Measurements from ENCODE around the gene TRIM63.

The TRIM63 gene

GRCh38 chr1:26084091-26084561 is 16.7 kb upstream of the TRIM63 start:
- H3K9me3 ChIP-seq (ENCODE audit: insufficient read depth, low read length) = no peaks in the 10 kb centered on the region
- no peaks in the 10 kb centered on the region for H3K36me3 ChIP-seq (ENCODE audit: insufficient read depth, insufficient read length, low read length)
- H3K4me3 ChIP-seq (ENCODE audit: insufficient read length, low read depth) = no peak overlapping the region
- no peak overlapping the region for H3K9ac ChIP-seq (ENCODE audit: insufficient read length, low read depth)
- DNase-seq (ENCODE audit: low read depth, low spot score) = no peak
- peaks cover 3% of the 10 kb centered on the region for H3K4me1 ChIP-seq (ENCODE audit: insufficient read depth, insufficient read length)
- peaks cover 5% of the 10 kb centered on the region for H3K27me3 ChIP-seq (ENCODE audit: insufficient read depth, insufficient read length)
- no peak for TF ChIP-seq SUZ12 (IDR thresholded peaks at IDR 0.05; ENCODE audit: extremely low read depth, insufficient read depth, insufficient read length)
- TF ChIP-seq YY1 (IDR thresholded peaks at IDR 0.05; ENCODE audit: insufficient read depth, insufficient read length) = no peak
- TF ChIP-seq ZNF274 (IDR thresholded peaks at IDR 0.05; ENCODE audit: low read depth, low read length) = no peak

- TF ChIP-seq YY1 (IDR thresholded peaks at IDR 0.05; ENCODE audit: insufficient read depth, insufficient read length) (no peak), SUZ12 (IDR thresholded peaks at IDR 0.05; ENCODE audit: extremely low read depth, insufficient read depth, insufficient read length) (no peak), ZNF274 (IDR thresholded peaks at IDR 0.05; ENCODE audit: low read depth, low read length) (no peak)
- Histone ChIP-seq H3K4me1 (ENCODE audit: insufficient read depth, insufficient read length) (peaks cover 3% of the 10 kb centered on the region), H3K9me3 (ENCODE audit: insufficient read depth, low read length) (no peaks in the 10 kb centered on the region), H3K4me3 (ENCODE audit: insufficient read length, low read depth) (no peak overlapping the region), H3K27me3 (ENCODE audit: insufficient read depth, insufficient read length) (peaks cover 5% of the 10 kb centered on the region), H3K9ac (ENCODE audit: insufficient read length, low read depth) (no peak overlapping the region), H3K36me3 (ENCODE audit: insufficient read depth, insufficient read length, low read length) (no peaks in the 10 kb centered on the region)
- no peak for DNase-seq (ENCODE audit: low read depth, low spot score)
Measured at GRCh38 chr1:26083208-26083607, 15.8 kb upstream of the TRIM63 start.

DNA sequence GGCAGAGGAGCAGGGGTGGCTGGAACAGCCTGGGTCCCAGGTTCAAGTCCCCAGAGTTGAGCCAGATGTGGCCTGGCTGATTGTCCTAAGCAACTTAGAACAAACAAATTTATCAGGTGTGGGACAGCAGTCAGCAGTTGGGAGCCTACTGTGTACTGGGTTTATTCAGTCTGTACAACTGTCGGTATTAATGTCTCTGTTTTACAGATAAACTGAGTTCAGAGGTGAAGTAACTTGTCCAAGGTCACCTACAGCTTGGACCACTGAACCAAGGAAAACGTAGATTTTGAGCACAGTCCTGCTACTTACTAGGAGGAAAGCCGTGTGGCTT is 14.6 kb upstream of the TRIM63 start:
- H3K9me3 ChIP-seq (ENCODE audit: insufficient read depth, low read length) = no peaks in the 10 kb centered on the region
- no peak overlapping the region for H3K9ac ChIP-seq (ENCODE audit: insufficient read length, low read depth)
- no peaks in the 10 kb centered on the region for H3K36me3 ChIP-seq (ENCODE audit: insufficient read depth, insufficient read length, low read length)
- peaks cover 5% of the 10 kb centered on the region for H3K27me3 ChIP-seq (ENCODE audit: insufficient read depth, insufficient read length)
- no peak overlapping the region for H3K4me3 ChIP-seq (ENCODE audit: insufficient read length, low read depth)
- H3K4me1 ChIP-seq (ENCODE audit: insufficient read depth, insufficient read length) = peaks cover 3% of the 10 kb centered on the region
- DNase-seq (ENCODE audit: low read depth, low spot score) = no peak
- TF ChIP-seq ZNF274 (IDR thresholded peaks at IDR 0.05; ENCODE audit: low read depth, low read length) (no peak), YY1 (IDR thresholded peaks at IDR 0.05; ENCODE audit: insufficient read depth, insufficient read length) (no peak), SUZ12 (IDR thresholded peaks at IDR 0.05; ENCODE audit: extremely low read depth, insufficient read depth, insufficient read length) (no peak)

DNA sequence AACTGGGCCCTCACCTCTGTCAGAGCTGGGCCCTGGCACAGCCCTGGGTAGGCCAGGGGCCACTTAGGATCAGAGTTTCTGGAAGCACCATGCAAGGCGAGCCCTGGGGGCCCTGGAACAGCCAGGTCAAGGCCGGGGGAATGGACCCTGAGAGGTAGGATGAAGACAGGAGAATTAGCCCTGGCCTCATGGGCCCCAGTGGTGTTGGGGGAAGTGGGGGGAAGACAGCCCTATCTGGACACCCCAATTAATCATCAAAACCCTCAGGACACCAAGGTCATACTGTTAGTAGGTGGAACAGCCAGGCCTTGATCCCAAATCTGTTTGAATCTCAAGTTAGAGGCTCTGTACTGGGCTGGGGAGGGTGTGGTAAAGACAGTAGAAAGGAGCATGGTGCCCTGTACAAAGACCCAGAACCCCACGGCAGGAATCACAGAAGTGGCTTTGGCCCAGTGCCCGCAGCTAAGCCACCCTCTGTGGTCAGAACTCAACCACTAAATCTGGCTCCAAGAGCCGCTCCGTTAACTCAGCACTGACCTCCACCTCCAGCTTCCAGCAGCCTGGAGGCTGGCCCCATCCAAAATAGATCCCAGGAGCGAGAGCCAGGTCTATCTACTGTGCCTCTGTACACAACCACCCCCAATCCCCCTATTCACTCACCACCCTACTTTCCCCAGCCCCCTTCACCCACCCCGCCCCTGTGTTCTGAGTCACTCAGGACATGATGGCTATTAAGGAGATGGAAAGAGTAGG is 14.0 kb upstream of the TRIM63 start:
- TF ChIP-seq SUZ12 (IDR thresholded peaks at IDR 0.05; ENCODE audit: extremely low read depth, insufficient read depth, insufficient read length) = no peak
- no peak for TF ChIP-seq YY1 (IDR thresholded peaks at IDR 0.05; ENCODE audit: insufficient read depth, insufficient read length)
- Histone ChIP-seq H3K9me3 (ENCODE audit: insufficient read depth, low read length) (no peaks in the 10 kb centered on the region), H3K27me3 (ENCODE audit: insufficient read depth, insufficient read length) (peaks cover 5% of the 10 kb centered on the region), H3K4me3 (ENCODE audit: insufficient read length, low read depth) (no peak overlapping the region), H3K9ac (ENCODE audit: insufficient read length, low read depth) (no peak overlapping the region), H3K4me1 (ENCODE audit: insufficient read depth, insufficient read length) (peaks cover 3% of the 10 kb centered on the region), H3K36me3 (ENCODE audit: insufficient read depth, insufficient read length, low read length) (no peaks in the 10 kb centered on the region)
- DNase-seq (ENCODE audit: low read depth, low spot score) = no peak

DNA sequence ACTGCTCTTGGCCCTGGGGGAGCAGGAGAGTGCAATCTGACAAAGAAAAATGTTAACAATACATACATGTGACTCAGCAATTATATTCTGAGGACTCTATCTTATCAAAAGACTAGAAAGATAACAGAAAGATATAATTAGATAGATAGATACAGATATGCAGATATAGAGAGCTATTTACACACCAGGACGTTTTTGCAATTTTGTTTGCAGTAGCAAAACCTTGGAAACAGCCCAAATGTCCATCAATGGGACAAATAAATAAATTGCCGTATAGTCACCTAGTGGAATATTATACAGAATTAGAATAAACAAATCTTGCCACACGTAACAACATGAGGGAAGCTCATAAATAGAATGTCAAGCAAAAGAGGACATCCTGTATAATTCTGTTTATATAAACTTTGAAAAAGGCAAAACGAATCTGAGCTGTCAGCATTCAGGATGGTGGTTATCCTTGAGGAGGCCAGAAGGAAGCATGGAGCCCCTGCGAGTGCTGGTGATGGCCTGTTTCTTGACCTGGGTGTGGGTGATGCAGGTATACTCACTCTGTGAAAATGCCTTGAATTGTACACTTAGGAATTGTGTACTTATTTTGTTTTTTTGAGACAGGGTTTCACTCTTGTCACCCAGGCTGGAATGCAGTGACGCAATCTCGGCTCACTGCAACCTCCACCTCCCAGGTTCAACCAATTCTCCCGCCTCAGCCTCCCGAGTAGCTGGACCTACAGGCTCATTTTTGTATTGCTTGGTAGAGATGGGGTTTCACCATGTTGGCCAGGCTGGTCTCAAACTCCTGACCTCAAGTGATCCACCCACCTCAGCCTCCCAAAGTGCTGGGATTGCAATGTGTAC is 12.8 kb upstream of the TRIM63 start:
- DNase-seq (ENCODE audit: low read depth, low spot score) = no peak
- no peak overlapping the region for H3K9ac ChIP-seq (ENCODE audit: insufficient read length, low read depth)
- H3K27me3 ChIP-seq (ENCODE audit: insufficient read depth, insufficient read length) = peaks cover 5% of the 10 kb centered on the region
- H3K4me1 ChIP-seq (ENCODE audit: insufficient read depth, insufficient read length) = peaks cover 3% of the 10 kb centered on the region
- H3K36me3 ChIP-seq (ENCODE audit: insufficient read depth, insufficient read length, low read length) = no peaks in the 10 kb centered on the region
- TF ChIP-seq ZNF274 (IDR thresholded peaks at IDR 0.05; ENCODE audit: low read depth, low read length) (no peak), SUZ12 (IDR thresholded peaks at IDR 0.05; ENCODE audit: extremely low read depth, insufficient read depth, insufficient read length) (no peak), YY1 (IDR thresholded peaks at IDR 0.05; ENCODE audit: insufficient read depth, insufficient read length) (no peak)
- H3K9me3 ChIP-seq (ENCODE audit: insufficient read depth, low read length) = no peaks in the 10 kb centered on the region
- H3K4me3 ChIP-seq (ENCODE audit: insufficient read length, low read depth) = no peak overlapping the region

DNA sequence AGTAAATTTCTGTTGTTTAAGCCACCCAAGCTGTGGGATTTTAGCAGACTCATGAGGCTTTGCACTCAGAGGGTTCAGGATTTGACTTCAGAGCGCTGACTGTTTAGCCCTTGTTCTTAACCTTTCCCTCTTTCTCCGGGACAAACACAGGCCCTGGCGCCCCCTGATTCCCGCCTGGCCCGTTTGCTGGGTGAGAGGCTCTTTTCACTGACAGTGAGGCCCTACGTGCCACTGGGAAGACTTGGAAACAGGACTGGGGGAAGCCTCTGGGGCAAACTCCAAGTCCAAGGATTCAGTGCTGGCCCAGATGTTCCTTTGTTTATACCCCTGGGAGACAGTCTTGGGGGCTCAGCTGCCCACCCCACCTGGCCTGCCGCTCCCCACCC is 11.7 kb upstream of the TRIM63 start:
- Histone ChIP-seq H3K36me3 (ENCODE audit: insufficient read depth, insufficient read length, low read length) (no peaks in the 10 kb centered on the region), H3K9me3 (ENCODE audit: insufficient read depth, low read length) (no peaks in the 10 kb centered on the region), H3K9ac (ENCODE audit: insufficient read length, low read depth) (no peak overlapping the region), H3K4me3 (ENCODE audit: insufficient read length, low read depth) (no peak overlapping the region), H3K4me1 (ENCODE audit: insufficient read depth, insufficient read length) (peaks cover 3% of the 10 kb centered on the region), H3K27me3 (ENCODE audit: insufficient read depth, insufficient read length) (peaks cover 3% of the 10 kb centered on the region)
- TF ChIP-seq SUZ12 (IDR thresholded peaks at IDR 0.05; ENCODE audit: extremely low read depth, insufficient read depth, insufficient read length) = no peak
- TF ChIP-seq YY1 (IDR thresholded peaks at IDR 0.05; ENCODE audit: insufficient read depth, insufficient read length) = no peak
- no peak for TF ChIP-seq ZNF274 (IDR thresholded peaks at IDR 0.05; ENCODE audit: low read depth, low read length)
- no peak for DNase-seq (ENCODE audit: low read depth, low spot score)
